ENCODE data around the gene MRPL1.

DNA sequence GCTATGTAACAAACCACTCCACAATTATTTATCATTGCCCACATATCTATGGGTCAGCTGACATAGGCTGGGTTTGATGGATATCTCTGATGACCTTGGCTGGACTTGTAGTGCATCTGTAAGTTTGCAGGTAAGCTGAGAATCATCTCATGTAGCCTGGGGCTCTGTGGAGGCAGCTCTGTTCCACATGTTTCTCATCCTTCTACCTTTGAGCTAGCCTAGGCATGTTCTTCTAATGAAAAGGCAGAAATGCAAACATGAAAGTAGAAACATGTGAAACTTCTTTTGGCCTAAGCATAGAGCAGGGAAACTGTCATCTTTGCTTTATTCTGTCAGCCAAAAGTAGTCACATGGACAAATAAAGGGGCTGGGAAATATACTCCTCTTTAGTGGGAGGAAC, 18.2 kb downstream of the MRPL1 start:
- TF ChIP-seq EZH2 (IDR thresholded peaks at IDR 0.05) = no peak
- TF ChIP-seq, protein P1, sequence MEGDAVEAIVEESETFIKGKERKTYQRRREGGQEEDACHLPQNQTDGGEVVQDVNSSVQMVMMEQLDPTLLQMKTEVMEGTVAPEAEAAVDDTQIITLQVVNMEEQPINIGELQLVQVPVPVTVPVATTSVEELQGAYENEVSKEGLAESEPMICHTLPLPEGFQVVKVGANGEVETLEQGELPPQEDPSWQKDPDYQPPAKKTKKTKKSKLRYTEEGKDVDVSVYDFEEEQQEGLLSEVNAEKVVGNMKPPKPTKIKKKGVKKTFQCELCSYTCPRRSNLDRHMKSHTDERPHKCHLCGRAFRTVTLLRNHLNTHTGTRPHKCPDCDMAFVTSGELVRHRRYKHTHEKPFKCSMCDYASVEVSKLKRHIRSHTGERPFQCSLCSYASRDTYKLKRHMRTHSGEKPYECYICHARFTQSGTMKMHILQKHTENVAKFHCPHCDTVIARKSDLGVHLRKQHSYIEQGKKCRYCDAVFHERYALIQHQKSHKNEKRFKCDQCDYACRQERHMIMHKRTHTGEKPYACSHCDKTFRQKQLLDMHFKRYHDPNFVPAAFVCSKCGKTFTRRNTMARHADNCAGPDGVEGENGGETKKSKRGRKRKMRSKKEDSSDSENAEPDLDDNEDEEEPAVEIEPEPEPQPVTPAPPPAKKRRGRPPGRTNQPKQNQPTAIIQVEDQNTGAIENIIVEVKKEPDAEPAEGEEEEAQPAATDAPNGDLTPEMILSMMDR (IDR thresholded peaks at IDR 0.05) = no peak

All from neural progenitor cell (in vitro differentiated cells).